Kidney (tissue), 14 donors: Measurements from ENCODE around the gene TMEM218. TPM values are rescaled to one million over a fixed set of nuclear protein-coding genes. Genes with fewer than 3 reads are reported as not detected.

Experiments
- DNase-seq, 5 donors: peaks; one replicate each; pipeline ENCODE4 v3.0.0-alpha.2; 2013 to 2020
- FAIRE-seq: peaks from 2 replicates; lab custom pipeline; 2012; peaks lifted over from hg19 to GRCh38; lab: Jason Lieb, UNC
- H3K27ac ChIP-seq, 2 donors: one replicate each; pipeline ENCODE4 v1.7.0; 2013; ENCODE audit warnings: low read depth in 2 of 2, low read length in 2 of 2, inconsistent platforms in 1 of 2
- H3K27me3 ChIP-seq: one replicate; pipeline ENCODE4 v1.7.1; 2013; ENCODE audit warnings: low read length, inconsistent platforms; ENCODE audit not compliant: control insufficient read depth, insufficient read depth
- H3K36me3 ChIP-seq, 3 donors: one replicate each; pipeline versions ENCODE4 v1.7.0 to v1.7.1; 2013; ENCODE audit warnings: low read length in 3 of 3, control low read depth in 1 of 3, inconsistent platforms in 1 of 3; ENCODE audit not compliant: insufficient read depth in 3 of 3, control insufficient read depth in 2 of 3
- H3K4me1 ChIP-seq, 3 donors: one replicate each; pipeline versions ENCODE4 v1.7.0 to v1.7.1; 2013; ENCODE audit warnings: low read length in 3 of 3, inconsistent platforms in 1 of 3, low read depth in 1 of 3; ENCODE audit not compliant: control insufficient read depth in 2 of 3, insufficient read depth in 2 of 3
- H3K4me3 ChIP-seq, 3 donors: one replicate each; pipeline versions ENCODE4 v1.7.0 to v1.8.1; 2013; ENCODE audit warnings: low read length in 3 of 3, control low read depth in 1 of 3, inconsistent platforms in 1 of 3
- H3K9ac ChIP-seq, 3 donors: one replicate each; pipeline versions ENCODE4 v1.7.0 to v1.7.1; 2013; ENCODE audit warnings: low read length in 3 of 3, control low read depth in 1 of 3, inconsistent platforms in 1 of 3
- H3K9me3 ChIP-seq, 3 donors: one replicate each; pipeline versions ENCODE4 v1.7.0 to v1.7.1; 2013; ENCODE audit warnings: low read length in 3 of 3, control low read depth in 1 of 3, inconsistent platforms in 1 of 3; ENCODE audit not compliant: control insufficient read depth in 2 of 3, insufficient read depth in 1 of 3
- CTCF ChIP-seq: IDR thresholded peaks from 3 replicates; pipeline ENCODE4 v1.5.1; 2012; ENCODE audit warnings: mild to moderate bottlenecking, moderate library complexity, borderline replicate concordance; ENCODE audit not compliant: insufficient read depth; ENCODE audit errors: extremely low read depth
- intact Hi-C: fragments of 100-400 bp; cut with DNase I; formaldehyde crosslinking; loops from one replicate; pipeline ENCODE4 v1.11.1; 2022
- polyA plus RNA-seq: library from polyadenylated mRNA; stranded (reverse); fragments of 350-450 nt; fragmentation: Illumina TruSeq; extraction: RNeasy Lipid Tissue Mini Kit (QIAGEN cat#74804); gene quantifications from one replicate; pipeline ENCODE4 v1.2.3, GENCODE V29; 2014; ENCODE audit warnings: low read depth, low replicate concordance; ENCODE audit not compliant: insufficient read depth
- total RNA-seq: library from RNA; stranded (reverse); fragmentation: NEBNext Ultra II Directional; extraction: Animal tissue kit (Norgen Biotek cat#: 25700); gene quantifications from one replicate; pipeline ENCODE4 v1.2.1, GENCODE V29; 2021
- donor health status: control.
- donor health status: control.
- donor health status: control.
- donor health status: control.
- donor health status: control.
- donor health status: DM: yes; HTN: yes; CAD: no.
- donor health status: Normal renal cell carcinoma (clear cell type).

Gene TMEM218
- total and polyA plus RNA-seq, 2 donors from 2014 or later: 22.9 to 33.4 TPM

DNA sequence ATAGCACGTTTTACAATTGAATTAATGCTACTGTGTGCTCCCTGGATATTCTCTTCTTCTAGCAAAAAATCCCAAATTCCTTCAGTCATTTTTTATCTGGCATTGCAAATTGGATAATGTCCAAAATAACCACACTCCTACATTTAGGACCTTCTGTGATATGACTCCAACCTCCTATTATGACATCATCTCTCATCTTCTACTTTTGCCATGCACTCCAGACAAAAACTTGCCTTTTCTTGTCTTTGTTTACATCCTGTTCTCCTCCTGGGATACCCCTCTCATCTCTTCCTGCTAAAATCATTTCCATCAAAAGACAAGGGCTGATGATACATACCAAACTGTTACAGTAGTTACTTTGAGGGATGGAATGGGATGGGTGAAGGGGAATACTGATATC is 20.6 kb upstream of the TMEM218 start:
- FAIRE-seq (no peak), DNase-seq (no peak)
- no peak for TF ChIP-seq CTCF
- no peaks in the 10 kb centered on the region for H3K4me1 ChIP-seq
- H3K27me3 ChIP-seq: no peaks in the 10 kb centered on the region
- no peak overlapping the region for H3K9ac ChIP-seq
- no peaks in the 10 kb centered on the region for H3K36me3 ChIP-seq
- H3K27ac ChIP-seq: no peak overlapping the region
- no peak overlapping the region for H3K4me3 ChIP-seq
- H3K9me3 ChIP-seq: no peaks in the 10 kb centered on the region
- intact Hi-C loops: no loop called here

- no peaks in the 10 kb centered on the region for H3K27me3 ChIP-seq
- intact Hi-C loops: no loop called here
- DNase-seq: peak in 1 of 5 donors; percentile 28
- H3K4me1 ChIP-seq: no peaks in the 10 kb centered on the region
- H3K27ac ChIP-seq: no peak overlapping the region
- H3K4me3 ChIP-seq: no peak overlapping the region
- H3K36me3 ChIP-seq: no peaks in the 10 kb centered on the region
- no peak overlapping the region for H3K9ac ChIP-seq
- no peak for TF ChIP-seq CTCF
- no peaks in the 10 kb centered on the region for H3K9me3 ChIP-seq
- no peak for FAIRE-seq
These were observed 18.0 kb upstream of the TMEM218 start for GRCh38 chr11:125129316-125129993.

GRCh38 chr11:125128450-125128849 is 17.0 kb upstream of the TMEM218 start:
- H3K4me1 ChIP-seq: peaks cover 0 to 2% (median 0%) of the 10 kb centered on the region in 3 donors
- no peaks in the 10 kb centered on the region for H3K36me3 ChIP-seq
- no peak overlapping the region for H3K4me3 ChIP-seq
- H3K27me3 ChIP-seq: no peaks in the 10 kb centered on the region
- intact Hi-C loops: no loop called here
- no peak overlapping the region for H3K9ac ChIP-seq
- TF ChIP-seq CTCF: no peak
- FAIRE-seq: no peak
- H3K9me3 ChIP-seq: no peaks in the 10 kb centered on the region
- DNase-seq: no peak
- H3K27ac ChIP-seq: no peak overlapping the region

GRCh38 chr11:125124618-125124992 is 13.2 kb upstream of the TMEM218 start:
- intact Hi-C loops: no loop called here
- Histone ChIP-seq H3K4me3 (no peak overlapping the region), H3K36me3 (no peaks in the 10 kb centered on the region), H3K9ac (no peak overlapping the region), H3K4me1 (peaks cover 0 to 2% (median 0%) of the 10 kb centered on the region in 3 donors), H3K27ac (no peak overlapping the region), H3K27me3 (no peaks in the 10 kb centered on the region), H3K9me3 (no peaks in the 10 kb centered on the region)
- no peak for TF ChIP-seq CTCF
- no peak for FAIRE-seq
- no peak for DNase-seq
